NCI-H2029 treated with DMSO at 0.1 percent for 48 hours (cell line): ENCODE measurements around the gene PRSS27.

Source experiments
- DNase-seq: peaks from one replicate; lab custom pipeline; 2025; lab: John Stamatoyannopoulos, UW

Gene PRSS27

DNA sequence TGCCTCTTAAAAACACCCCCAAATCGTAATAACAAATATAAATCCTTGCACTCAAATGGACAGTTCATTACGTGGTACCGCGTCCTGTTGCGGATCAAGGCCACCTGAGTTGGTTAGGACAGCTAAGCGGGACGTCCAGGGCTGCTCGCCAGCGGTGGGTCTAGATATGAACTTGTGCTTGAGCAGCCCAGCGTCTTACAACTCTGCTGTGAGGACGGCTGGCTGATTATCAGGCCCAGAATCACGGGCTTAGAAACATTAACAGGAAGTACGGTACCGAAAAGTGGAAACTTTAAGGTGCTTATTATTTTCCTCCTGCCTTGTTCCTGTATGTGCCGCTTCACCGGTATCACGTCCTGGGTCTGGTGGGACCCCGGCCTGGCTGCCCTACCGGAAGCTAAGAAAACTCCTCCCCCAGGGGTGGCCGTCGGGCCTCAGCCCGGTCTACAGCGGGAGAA, 31.6 kb upstream of the PRSS27 start:
- DNase-seq: no peak

DNA sequence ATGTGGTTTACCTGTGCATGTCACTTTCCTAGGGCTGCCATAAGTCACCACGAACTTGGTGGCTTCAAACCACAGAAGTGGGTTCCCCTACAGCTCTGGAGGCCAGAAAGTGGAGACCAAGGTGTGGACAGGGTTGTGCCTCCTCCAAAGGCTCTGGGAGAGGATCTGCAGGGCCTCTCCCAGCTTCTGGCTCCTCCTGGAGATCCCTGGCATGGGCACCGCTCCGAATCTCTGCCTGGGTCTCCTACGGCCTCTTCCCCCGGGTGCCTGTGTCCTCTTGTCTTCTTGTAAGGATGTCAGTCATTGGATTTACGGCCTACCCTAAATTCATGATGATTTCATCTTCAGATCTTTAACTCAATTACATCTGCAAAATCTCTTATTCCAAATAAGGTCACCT, 29.9 kb upstream of the PRSS27 start:
- no peak for DNase-seq

DNA sequence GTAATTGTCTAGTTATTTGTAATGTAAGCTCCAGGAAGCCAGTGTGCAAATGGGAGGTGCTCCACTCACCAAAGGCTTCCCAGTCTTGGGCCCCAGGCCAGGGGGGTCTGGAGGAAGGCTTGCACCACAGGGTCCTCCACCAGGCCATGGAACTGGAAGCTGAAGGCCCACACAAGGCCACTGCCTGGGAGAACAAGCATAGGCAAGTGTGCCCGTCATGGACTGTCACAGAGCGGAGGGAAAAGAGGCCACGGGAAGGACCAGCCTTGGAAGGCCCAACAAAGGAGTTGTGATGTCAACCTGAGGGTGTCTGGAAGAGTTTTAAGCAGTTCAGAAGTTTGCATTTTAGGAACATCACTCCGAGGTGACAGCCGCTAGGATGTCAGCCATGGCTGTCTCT, 29.5 kb upstream of the PRSS27 start:
- DNase-seq: no peak

DNA sequence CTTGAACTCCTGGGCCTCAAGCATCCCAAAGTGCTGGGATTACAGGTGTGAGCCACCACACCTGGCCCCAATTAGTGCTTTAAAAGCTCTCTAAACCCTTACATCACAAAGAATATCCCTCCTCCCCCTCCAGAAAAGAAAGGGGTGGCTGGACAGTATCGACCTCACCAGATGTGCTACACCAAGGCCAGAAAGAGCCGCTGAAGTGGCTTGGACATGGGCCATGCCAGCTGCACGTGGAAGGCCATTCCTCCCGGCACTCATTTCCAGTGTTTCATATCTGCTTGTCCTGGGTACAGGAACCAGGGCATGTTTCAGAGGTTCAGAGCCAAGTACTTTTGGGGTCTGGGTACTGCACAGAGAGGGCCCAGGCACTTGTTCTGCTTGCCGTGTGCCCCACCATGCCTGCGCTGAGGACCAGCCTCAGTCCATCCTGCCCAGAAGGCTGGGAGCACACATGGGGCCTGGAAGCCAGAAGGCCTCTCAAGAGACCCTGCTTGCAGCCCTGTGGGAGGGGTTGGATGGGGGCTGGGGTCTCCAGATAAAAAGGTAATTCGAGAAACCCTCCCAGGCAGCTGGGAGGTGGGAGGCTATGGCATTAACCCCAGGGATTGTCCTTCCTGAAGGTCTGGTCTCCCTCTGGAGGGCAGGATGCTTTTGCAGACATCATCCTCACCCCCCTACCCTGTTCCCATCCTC, 28.9 kb upstream of the PRSS27 start:
- peak; percentile 91 for DNase-seq

DNA sequence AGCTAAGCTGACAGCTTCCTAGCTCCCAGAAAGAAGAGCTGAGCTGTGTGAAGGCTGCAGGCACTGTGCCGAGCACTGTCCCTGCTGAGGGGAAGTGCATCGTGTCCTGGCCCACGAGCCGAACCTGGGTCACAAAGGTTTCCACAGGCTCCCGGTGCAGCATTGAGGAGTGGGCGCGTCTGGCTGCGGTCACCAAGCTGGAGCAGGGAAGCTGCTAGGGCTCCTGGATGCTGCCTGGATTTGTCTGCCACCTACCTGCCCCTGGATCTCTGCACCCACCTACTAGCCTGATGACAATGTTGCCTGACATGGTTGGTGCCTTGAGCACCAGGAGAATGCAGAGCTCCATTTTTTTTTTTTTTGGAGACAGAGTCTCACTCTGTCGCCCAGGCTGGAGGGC, 25.9 kb upstream of the PRSS27 start:
- no peak for DNase-seq

DNA sequence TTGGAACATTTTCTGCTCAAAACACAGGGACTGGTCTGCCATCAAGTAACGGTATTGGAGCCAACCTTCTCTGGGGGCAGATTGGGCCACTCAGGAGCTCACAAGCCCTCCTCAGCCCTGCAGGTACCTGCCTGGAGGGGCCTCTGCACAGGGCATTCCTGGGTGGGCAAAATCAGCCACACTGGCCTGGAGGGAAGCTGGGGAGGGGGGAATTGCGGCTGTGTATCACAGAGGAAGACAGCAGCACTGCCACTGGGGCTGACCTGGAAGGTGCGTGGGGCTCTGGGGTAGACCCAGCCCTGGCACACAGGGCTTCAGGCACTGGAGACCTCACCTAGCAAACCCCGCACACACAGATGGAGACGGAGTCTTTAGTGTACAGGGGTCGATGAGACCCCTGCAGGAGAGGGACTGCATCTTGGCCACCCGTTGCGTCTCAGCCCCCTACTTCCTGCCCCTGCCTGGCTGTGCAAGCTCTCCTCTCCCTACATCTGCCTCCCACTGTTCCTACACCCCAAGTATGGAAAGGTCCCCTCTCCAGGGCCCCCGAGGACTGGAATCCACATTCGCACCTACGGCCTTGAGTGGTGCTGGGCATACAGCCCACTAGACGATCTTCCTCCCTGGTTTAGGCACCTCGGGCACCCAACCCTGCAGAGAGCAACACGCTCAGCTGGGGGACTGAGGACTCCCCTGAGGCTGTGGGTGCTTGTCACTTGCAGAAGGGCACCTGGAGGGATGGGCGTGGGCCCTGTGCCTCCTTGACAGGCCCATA, 25.3 kb upstream of the PRSS27 start:
- no peak for DNase-seq

DNA sequence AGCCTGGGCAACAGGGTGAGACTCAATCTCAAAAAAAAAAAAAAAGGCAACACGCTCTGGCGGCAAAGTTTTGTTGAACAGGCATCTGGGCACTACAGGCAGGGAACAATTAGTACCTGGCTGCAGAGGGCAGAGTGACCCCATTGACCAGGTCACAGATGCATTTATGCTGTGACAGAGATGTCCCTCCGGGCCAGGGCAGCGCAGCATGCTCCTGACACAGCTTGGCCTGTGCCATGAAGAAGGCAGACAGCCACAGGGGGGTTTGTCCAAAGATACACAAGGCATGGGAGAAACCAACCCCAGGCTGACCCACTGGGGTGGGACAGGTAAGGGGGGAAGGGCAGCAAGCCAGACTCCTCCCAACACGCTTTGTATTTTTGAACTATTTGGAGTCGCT, 24.7 kb upstream of the PRSS27 start:
- no peak for DNase-seq

DNA sequence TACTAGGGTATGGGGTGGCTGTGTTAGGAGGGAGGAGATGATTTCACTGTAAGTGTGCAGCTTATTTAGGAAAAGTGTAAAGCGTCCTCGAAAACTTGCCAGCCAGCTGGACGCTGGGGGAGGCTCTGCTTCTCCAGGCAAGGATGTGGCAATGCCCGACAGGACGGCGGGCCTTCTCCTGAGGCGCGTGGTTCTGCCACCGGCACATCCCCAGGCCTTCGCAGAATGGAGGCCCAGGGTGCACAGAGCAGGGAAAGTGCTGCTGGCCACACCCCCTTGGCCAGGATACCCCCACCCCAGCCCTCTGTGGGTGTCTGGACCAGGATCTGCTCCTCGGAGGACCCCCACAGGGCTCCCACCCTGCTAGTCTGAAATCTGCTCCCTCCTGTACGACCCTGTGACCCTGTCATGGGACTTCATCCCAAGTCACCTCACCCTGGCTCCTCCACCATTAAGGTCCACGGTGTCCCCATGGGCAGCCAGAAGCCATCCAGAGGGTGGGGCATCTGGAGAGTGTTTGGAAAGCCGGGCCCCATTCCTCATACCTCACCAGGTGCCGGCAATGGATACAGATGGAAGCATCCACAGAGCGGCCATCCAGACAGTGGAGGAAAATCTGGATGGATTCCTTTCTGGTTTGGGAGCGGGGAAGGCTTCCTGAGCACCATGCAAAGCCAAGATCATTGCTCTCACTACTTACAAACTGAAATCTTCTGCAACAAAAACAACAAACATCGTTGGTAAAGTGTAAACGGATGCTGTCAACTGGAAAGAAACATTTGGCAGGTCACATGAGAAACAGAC, 23.2 kb upstream of the PRSS27 start:
- no peak for DNase-seq

DNA sequence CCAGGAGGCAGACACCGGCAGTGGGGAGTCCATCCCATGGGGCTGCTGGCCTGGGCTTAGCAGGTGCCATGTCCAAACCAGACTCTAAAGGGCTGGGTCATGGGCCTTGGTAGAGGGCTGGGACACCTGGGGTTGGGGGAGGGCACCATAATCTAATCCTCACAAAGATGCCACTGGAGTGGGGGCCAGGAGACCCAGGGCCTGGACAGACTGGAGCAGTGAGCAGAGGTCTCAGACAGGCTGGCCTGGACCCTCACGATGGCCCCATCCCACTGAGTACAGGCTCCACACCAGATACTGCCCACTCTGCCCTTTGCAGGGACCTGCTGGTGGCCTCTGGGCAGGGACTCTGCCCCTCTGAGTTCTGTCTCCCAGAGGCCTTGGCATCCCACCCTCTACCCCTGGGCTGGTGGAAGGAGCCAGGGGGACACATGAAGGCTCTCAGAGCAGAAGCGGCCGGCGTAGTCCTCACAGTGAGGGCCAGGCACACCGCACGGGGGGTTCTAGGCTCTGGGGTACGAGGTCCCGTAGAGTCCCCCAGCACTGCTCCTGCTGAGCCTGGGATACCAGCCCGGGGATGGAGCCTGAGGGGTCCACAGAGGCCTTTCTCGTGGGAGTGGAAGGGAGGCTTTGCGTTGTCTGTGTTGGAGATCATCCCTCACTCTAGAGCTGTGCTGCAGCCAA, 22.4 kb upstream of the PRSS27 start:
- DNase-seq: no peak

DNA sequence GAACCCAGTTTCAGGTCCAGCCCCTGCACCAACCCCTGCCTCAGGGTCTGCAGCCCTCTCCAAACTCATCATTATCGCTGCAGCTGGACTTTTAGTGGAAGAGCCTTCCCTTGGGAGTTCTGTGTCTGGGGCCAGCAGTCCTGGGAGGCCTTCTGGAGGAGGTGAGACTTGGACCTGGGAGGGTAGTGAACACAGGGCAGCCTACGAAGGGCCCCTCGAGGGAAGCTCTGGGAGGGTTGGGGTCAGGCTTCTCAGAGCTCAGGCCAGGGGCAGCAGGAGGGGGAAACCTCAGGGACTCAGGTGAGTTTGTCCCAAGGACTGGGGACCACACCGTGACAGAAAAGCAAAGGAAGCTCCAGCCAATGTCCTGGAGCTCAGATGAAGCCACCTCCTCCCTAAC, 21.1 kb upstream of the PRSS27 start:
- no peak for DNase-seq

DNA sequence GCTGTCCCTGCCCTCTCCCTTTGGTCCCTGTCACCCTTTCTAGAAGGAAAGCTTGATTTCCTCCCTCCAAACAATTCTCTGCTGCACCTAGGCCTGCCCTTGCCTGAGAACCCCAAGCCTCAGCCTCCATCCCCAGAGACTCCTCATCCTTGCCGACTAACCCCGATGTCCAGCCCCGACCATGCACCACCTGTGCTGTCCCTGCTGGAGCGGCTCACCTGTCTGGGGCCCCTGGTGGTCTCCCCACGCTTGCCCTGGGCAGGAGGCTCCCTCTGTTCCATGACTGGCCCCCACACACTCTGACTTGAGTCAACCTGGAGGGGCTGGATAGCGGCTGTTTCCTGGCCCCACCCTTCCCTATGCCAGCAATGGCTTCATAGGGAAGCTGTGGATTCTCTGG, 20.5 kb upstream of the PRSS27 start:
- DNase-seq: no peak

DNA sequence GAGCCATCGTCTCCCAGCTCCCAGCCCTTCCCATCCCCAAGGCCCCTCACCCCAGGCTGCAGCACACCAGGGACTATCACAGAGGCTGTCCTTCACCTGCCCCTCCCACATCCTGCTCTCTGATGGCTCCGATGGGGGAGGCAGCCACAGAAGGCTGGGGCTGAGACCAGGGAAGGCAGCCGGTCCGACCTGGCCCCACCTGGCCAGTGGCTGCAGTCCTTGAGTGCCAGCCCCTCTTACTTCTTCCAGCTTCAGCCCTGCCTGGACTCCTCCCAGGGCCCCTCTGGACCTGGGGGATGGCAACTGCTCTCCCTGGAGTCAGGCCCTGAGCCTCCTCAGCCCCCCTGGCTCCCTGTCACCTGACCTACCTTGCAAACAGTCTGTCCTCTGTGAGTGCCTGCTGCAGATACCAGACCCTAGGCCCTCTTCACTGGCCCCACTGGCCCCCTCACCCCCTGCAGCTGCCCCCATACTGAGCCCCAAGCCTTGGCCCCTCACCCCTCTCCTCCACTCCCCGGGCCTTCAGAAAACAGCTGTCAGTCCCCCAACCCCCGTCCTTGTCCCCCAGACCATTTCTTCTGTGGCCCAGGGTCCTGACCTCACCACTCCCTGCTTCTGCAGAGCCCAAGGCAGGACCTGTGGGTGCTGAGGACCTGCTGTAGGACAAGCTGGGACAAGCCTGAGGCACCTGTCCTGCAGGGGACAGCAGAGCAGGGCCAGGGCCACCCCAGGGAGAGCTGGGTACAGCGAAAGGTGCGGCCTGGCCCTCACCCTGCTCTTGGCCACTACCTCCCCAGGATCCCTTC, 19.8 kb upstream of the PRSS27 start:
- no peak for DNase-seq

DNA sequence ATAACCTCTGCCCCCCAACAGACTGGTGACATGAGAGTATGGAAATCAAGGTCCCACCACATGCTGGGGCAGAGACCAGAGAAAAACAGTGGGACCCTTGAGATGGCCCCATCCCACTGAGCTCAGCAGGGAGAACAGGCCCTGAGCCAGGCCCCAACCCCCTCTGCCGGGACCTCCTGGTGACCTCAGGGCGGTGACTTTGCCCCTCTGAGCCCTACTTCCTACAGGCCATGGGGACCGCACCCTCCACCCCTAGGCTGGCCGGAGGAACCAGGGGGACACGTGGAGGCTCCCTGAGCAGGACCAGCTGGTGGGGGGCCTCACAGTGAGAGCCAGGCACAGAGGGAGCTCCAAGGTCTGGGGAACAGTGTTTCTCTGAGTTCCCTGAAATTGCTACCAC, 18.6 kb upstream of the PRSS27 start:
- DNase-seq: no peak

DNA sequence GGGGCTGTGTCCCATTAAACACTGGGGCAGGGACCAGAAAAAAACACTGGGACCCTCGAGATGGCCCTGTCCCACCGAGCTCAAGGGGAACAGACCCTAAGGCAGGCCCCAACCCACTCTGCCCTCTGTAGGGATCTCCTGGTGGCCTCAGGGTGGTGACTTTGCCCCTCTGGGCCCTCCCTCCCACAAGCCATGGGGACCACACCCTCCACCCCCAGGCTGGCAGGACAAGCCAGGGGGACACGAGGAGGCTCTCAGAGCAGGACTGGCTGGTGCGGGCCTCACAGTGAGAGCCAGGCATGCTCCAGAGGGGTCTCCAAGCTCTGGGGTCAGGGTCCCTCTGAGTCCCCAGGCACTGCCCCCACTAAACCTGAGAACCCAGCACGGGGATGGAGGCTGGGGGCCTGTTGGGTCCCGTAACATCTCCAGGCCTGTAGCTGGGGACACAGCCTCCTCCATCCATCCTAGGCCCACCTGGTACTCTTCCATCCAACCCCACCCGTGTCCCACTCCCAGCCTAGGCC, 17.9 kb upstream of the PRSS27 start:
- no peak for DNase-seq

DNA sequence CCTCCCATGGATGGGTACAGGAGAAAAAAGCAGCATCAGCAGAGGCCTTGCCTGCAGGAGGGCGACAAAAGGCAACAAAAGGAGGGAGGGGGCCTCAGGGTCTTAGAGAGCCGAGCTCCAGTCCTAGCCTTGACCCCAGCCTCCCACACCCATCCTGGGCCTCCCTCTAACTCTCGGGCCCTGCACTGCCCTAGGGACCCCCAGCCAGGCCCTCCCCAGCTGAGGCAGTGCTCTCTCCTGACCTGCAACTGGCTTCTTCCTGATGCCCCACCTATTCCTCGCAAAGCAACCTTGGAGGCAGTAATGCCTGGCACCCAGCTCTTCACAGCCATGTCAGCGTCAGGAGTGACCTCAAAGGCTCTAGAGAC, 17.2 kb upstream of the PRSS27 start:
- DNase-seq: no peak

DNA sequence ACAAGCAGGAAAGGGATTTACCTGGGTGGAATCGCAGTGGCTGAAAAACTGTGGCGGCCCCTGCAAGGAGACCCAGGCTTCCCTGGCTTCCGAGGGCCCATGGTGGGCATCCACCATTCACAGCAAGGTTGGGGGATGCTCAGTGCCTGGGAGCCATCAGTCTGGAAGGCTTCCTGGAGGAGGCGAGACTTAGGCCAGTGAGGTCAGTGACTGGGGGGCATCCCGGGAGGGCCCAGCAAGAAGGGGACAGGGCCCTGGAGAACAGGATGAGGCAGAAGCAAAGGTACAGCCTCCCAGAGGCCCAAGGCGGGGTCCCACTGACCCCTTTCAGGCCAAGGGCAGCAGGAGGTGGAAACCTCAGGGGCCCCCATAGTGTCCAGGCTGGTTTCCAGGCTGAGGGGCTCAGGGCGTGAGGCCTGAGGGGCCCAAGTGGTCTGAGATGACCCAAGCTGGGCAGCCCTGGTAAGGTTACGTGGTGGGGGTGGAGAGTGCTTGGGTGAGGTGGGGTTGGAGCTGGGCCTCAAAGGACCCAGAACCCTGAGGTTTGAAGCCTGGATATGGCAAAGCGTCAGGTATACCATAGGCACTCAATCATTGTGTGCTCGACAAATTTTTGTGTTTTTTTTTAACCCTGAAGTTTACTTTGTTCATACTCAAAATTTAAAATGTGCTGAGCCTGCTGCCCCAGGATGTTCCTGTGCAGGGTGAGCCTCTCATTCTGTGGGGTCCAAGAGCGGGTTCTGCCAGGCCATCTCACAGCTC, 16.6 kb upstream of the PRSS27 start:
- no peak for DNase-seq

DNA sequence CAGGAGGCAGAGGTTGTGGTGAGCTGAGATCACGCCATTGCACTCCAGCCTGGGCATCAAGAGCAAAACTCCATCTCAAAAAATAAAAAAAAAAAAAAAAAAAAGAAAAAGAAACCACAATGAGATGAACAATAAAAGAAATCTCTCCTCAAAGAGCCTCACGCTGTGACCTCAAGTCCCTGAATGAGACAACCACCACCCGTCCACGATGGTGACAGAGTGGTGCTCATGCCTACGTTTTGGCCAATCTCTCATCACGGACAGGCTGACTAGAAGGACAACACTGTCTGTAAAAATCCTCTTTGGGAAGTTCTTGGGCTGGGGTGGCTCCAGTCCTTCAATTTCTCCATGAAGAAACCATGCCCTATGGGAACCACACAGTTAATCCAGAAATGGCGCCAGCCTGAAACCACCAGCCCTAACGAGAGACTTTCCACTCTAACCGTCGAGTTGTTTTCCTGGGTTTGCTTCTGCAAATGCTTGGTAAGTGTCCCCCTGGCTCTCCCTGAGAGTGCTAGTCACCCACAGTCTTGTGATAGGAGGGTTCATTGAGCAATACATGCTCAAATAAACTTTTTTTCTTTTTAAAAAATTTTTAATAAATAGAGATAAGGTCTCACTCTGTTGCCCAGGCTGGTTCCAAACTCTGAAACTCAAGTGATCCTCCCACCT, 15.0 kb upstream of the PRSS27 start:
- no peak for DNase-seq

DNA sequence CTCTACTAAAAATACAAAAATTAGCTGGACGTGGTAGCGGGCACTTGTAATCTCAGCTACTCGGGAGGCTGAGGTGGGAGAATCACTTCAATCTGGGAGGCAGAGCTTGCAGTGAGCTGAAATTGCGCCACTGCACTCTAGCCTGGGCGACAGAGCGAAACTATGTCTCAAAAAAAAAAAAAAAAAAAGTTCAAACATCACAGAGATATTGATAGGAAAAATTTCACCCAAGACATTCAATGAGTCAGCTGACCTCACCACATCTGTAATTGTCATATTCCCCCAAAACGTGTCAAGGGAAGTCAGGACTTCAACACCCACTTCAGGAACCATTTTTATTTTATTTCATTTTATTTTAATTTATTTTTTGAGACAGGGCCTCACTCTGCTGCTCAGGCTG, 8.0 kb upstream of the PRSS27 start:
- DNase-seq: no peak

DNA sequence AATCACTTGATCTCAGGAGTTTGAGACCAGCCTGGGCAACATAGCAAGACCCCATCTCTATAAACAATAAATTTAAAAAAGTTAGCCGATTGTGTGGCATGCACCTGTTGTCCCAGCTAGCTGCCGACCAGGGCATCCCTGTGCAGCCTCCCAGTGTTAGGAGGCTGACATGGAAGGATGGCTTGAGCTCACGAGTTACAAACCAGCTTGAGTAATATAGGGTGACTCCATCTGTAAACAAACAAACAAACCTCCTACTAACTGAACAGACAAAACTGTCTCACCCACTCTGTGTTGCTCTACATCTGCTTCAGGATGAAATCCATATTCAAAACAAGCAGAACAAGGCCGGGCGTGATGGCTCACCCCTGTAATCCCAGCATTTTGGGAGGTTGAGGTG, 6.9 kb upstream of the PRSS27 start:
- DNase-seq: no peak

DNA sequence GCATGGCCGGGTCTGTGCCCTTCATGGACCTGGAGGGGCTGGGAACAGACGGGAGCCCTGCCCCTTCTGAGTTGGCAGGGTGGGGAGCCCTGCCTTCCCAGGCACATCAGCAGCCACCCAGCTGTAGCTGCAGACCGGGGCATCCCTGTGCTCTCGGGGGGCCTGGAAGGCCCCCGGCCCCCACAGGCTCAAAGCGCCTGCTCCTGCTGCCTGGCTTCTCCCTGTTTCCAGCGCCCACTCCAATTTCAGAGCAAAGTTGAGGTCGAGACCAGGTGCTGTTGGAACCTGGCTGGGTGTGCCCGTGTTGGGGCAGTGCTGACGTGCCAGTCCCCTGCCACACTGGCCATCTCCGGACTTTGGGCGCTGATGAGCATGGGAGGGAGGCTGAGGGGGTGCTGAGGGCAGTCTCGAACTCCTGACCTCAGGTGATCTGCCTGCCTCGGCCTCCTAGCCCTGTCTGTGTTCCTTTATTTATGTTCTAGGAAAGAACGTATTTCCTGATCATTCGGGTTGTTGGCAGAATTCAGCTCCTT, 4.9 kb upstream of the PRSS27 start:
- no peak for DNase-seq
